ENCODE data around the gene PPP2R2B. TPM values are rescaled to one million over a fixed set of nuclear protein-coding genes. Genes with fewer than 3 reads are reported as not detected.

The PPP2R2B gene
- total and polyA plus RNA-seq, 11 donors = 0.03 to 2.9 (median 0.30) TPM; not detected in 1

GRCh38 chr5:146820987-146821386, 57.6 kb downstream of the PPP2R2B start:
- Histone ChIP-seq H3K4me3 (no peak overlapping the region), H3K4me1 (no peaks in the 10 kb centered on the region), H3K9me3 (no peaks in the 10 kb centered on the region), H3K36me3 (no peaks in the 10 kb centered on the region), H3K27ac (no peak overlapping the region), H3K27me3 (no peaks in the 10 kb centered on the region)
- DNase-seq (no peak), ATAC-seq (no peak)
- intact Hi-C loops (cut with DNase I) = no loop called here
- TF ChIP-seq CTCF (IDR thresholded peaks at IDR 0.05) = no peak
- no peak for TF ChIP-seq POLR2A (IDR thresholded peaks at IDR 0.05)
- WGBS, 4 donors = 87 to 93% (median 90%) methylated on average over 3 of the region's 3 CpGs

- Histone ChIP-seq H3K27ac (no peak overlapping the region), H3K9me3 (no peaks in the 10 kb centered on the region), H3K4me3 (no peak overlapping the region), H3K27me3 (no peaks in the 10 kb centered on the region), H3K36me3 (no peaks in the 10 kb centered on the region), H3K4me1 (no peaks in the 10 kb centered on the region)
- ATAC-seq (no peak), DNase-seq (no peak)
- TF ChIP-seq POLR2A (IDR thresholded peaks at IDR 0.05) (no peak), CTCF (IDR thresholded peaks at IDR 0.05) (no peak)
- WGBS, 4 donors = 45 to 58% (median 55%) methylated on average over 2 of the region's 2 CpGs
- intact Hi-C loops (cut with DNase I) = no loop called here
Measured at GRCh38 chr5:146818822-146819221, 59.7 kb downstream of the PPP2R2B start.

- no peak for DNase-seq
- no peak overlapping the region for H3K27ac ChIP-seq
- TF ChIP-seq CTCF (IDR thresholded peaks at IDR 0.05) = no peak
- no peak for TF ChIP-seq POLR2A (IDR thresholded peaks at IDR 0.05)
- H3K27me3 ChIP-seq = no peaks in the 10 kb centered on the region
- no peaks in the 10 kb centered on the region for H3K9me3 ChIP-seq
- no peak for ATAC-seq
- intact Hi-C loops (cut with DNase I) = no loop called here
- 70 to 86% (median 79%) methylated on average over 4 of the region's 4 CpGs for WGBS, 4 donors
- no peaks in the 10 kb centered on the region for H3K4me1 ChIP-seq
- no peaks in the 10 kb centered on the region for H3K36me3 ChIP-seq
- H3K4me3 ChIP-seq = no peak overlapping the region
Measured at GRCh38 chr5:146817973-146818372, 60.6 kb downstream of the PPP2R2B start.

GRCh38 chr5:146816775-146817387, 61.7 kb downstream of the PPP2R2B start:
- Histone ChIP-seq H3K27me3 (no peaks in the 10 kb centered on the region), H3K36me3 (no peaks in the 10 kb centered on the region), H3K4me3 (no peak overlapping the region), H3K9me3 (no peaks in the 10 kb centered on the region), H3K4me1 (no peaks in the 10 kb centered on the region), H3K27ac (no peak overlapping the region)
- intact Hi-C loops (cut with DNase I) = no loop called here
- WGBS, 4 donors = 38 to 53% (median 48%) methylated on average over 1 of the region's 1 CpG
- DNase-seq (no peak), ATAC-seq (no peak)
- TF ChIP-seq CTCF (IDR thresholded peaks at IDR 0.05) (no peak), POLR2A (IDR thresholded peaks at IDR 0.05) (no peak)

All from heart left ventricle (tissue), 16 donors.